Kidney epithelial cell (primary cell): ENCODE results near the gene STAG2. TPM values are rescaled to one million over a fixed set of nuclear protein-coding genes. Genes with fewer than 3 reads are reported as not detected.
"Not testable (repeated sequence)": the region's sequence is repeated elsewhere in the genome, so short reads cannot be mapped to it uniquely, and the experiment has no call there.

Source experiments
- DNase-seq: peaks from one replicate; pipeline ENCODE4 v3.0.0-alpha.2; 2010; ENCODE audit warnings: low read depth
- H3K27me3 ChIP-seq: 2 replicates; pipeline ENCODE4 v1.6.0; 2011; ENCODE audit warnings: low read length; ENCODE audit not compliant: control insufficient read depth, insufficient read depth
- H3K36me3 ChIP-seq: 2 replicates; pipeline ENCODE4 v1.5.1; 2011; ENCODE audit warnings: low read length; ENCODE audit not compliant: control insufficient read depth, insufficient read depth
- H3K4me3 ChIP-seq: 2 replicates; pipeline ENCODE4 v1.5.1; 2011; ENCODE audit warnings: low read depth, mild to moderate bottlenecking, control low read depth, low read length
- total RNA-seq: library from RNA; depleted of rRNA; stranded (reverse); fragments of >200 nt; gene quantifications from 2 replicates; pipeline ENCODE4 v1.2.3, GENCODE V29; 2015
- TF ChIP-seq, protein P1 (sequence below): IDR thresholded peaks from 2 replicates; pipeline ENCODE4 v1.5.1; 2011; ENCODE audit warnings: mild to moderate bottlenecking, moderate library complexity, low read length, control low read depth, inconsistent platforms; ENCODE audit not compliant: insufficient read depth, poor library complexity, severe bottlenecking

STAG2 gene
- total RNA-seq, 1 donor from 2014 or later = 35.1 TPM

GRCh38 chrX:124045109-124045508, 83.6 kb downstream of the STAG2 start:
- DNase-seq = no peak
- TF ChIP-seq, protein P1, sequence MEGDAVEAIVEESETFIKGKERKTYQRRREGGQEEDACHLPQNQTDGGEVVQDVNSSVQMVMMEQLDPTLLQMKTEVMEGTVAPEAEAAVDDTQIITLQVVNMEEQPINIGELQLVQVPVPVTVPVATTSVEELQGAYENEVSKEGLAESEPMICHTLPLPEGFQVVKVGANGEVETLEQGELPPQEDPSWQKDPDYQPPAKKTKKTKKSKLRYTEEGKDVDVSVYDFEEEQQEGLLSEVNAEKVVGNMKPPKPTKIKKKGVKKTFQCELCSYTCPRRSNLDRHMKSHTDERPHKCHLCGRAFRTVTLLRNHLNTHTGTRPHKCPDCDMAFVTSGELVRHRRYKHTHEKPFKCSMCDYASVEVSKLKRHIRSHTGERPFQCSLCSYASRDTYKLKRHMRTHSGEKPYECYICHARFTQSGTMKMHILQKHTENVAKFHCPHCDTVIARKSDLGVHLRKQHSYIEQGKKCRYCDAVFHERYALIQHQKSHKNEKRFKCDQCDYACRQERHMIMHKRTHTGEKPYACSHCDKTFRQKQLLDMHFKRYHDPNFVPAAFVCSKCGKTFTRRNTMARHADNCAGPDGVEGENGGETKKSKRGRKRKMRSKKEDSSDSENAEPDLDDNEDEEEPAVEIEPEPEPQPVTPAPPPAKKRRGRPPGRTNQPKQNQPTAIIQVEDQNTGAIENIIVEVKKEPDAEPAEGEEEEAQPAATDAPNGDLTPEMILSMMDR = no peak
- H3K36me3 ChIP-seq = no peaks in the 10 kb centered on the region
- H3K27me3 ChIP-seq = no peaks in the 10 kb centered on the region
- no peak overlapping the region for H3K4me3 ChIP-seq

- not testable (repeated sequence) for H3K4me3 ChIP-seq, H3K36me3 ChIP-seq, DNase-seq, H3K27me3 ChIP-seq
Measured at GRCh38 chrX:124084417-124084816, 122.9 kb downstream of the STAG2 start.

DNA sequence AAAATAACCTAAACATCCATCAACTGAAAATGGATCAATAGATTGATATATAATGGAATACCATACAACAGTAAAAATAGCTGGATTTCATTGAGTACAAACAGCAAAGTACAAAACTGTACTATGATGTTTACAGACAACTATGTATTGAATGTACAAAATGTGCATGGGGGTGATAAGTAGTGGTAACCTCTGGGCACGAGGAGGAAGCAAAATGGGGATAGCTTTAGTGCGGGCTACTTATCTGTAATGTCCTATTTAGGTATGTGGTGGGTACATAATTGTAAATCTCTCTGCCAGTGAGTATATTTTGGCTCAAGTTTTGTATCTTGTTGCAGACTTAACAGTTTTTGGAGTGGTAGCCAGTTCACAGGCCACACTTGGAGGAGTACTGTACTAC, 123.6 kb downstream of the STAG2 start:
- H3K36me3 ChIP-seq = peaks cover 1% of the 10 kb centered on the region
- no peak for DNase-seq
- no peaks in the 10 kb centered on the region for H3K27me3 ChIP-seq
- TF ChIP-seq, protein P1 = no peak
- no peak overlapping the region for H3K4me3 ChIP-seq

DNA sequence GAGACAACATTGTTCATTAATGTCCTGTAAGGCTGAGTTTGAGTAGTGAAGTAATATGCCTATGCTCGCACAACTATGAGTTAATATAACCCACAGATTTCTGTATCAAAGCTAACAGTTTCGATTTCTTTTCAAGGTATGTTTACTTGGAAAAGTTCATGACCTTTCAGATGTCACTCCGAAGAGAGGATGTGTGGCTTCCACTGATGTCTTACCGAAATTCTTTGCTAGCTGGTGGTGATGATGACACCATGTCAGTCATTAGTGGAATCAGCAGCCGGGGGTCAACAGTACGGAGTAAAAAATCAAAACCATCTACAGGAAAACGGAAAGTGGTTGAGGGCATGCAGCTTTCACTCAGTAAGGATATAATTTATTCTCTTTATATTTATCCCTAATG, 124.9 kb downstream of the STAG2 start:
- no peak for DNase-seq
- no peak overlapping the region for H3K4me3 ChIP-seq
- TF ChIP-seq, protein P1 = no peak
- H3K27me3 ChIP-seq = no peaks in the 10 kb centered on the region
- H3K36me3 ChIP-seq = peaks cover 1% of the 10 kb centered on the region

GRCh38 chrX:124087000-124087746, 125.7 kb downstream of the STAG2 start:
- TF ChIP-seq, protein P1 = no peak
- no peak overlapping the region for H3K4me3 ChIP-seq
- H3K27me3 ChIP-seq = no peaks in the 10 kb centered on the region
- peaks cover 1% of the 10 kb centered on the region for H3K36me3 ChIP-seq
- DNase-seq = no peak

DNA sequence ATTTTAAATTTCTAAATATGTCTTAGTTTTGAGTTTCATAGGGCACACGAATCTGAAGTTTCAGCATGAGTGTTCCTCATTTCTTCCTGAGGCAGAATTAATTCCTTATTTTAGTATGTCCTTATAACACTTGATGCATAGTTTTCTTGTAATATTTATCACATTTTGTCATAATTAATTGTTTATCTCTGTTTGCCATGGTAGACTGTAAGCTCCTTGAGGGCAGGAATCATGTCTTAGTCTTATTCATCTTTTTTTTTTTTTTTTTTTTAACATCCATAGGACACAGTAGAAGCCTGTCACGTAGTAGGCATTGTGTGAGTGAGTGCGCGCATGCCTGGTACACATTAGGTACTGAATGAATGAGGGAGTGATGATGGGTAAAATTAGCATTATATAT, 131.7 kb downstream of the STAG2 start:
- Histone ChIP-seq H3K27me3 (no peaks in the 10 kb centered on the region), H3K4me3 (no peak overlapping the region), H3K36me3 (no peaks in the 10 kb centered on the region)
- no peak for DNase-seq
- TF ChIP-seq, protein P1 = no peak
